Measurements from ENCODE around the gene SIL1.
A peak's percentile ranks its signal among the peaks of the same experiment; 100 is the strongest.

The SIL1 gene

GRCh38 chr5:139228201-139228803 is 30.1 kb upstream of the SIL1 start:
- Histone ChIP-seq H3K79me1 (replicated peaks; ENCODE audit: low read length, poor library complexity, severe bottlenecking) (no peaks in the 10 kb centered on the region), H3K27me3 (ENCODE audit: control insufficient read depth in 1 of 2, insufficient read depth in 1 of 2, low read length in 2 of 2) (no peaks in the 10 kb centered on the region), H2BK15ac (ENCODE audit: low read depth, poor library complexity, severe bottlenecking) (no peak overlapping the region), H3K23ac (ENCODE audit: low read length in 2 of 2) (no peak overlapping the region), H3K18ac (ENCODE audit: low read depth in 1 of 2, low read length in 2 of 2) (no peak overlapping the region), H3K9ac (ENCODE audit: low read length) (no peak overlapping the region), H4K91ac (ENCODE audit: low read length) (no peak overlapping the region), H3K4me2 (ENCODE audit: low read length, poor library complexity, severe bottlenecking) (no peak overlapping the region), H2BK12ac (ENCODE audit: low read length in 2 of 2) (no peak overlapping the region), H3K4ac (ENCODE audit: low read depth in 1 of 2, low read length in 2 of 2) (no peak overlapping the region), H2BK120ac (ENCODE audit: low read depth, low read length) (no peak overlapping the region), H3K14ac (ENCODE audit: low read length in 2 of 2) (no peak overlapping the region), H2AK5ac (ENCODE audit: low read length, severe bottlenecking) (no peak overlapping the region), H3K27ac (ENCODE audit: low read length, poor library complexity, severe bottlenecking) (no peak overlapping the region), H4K8ac (ENCODE audit: low read length) (no peak overlapping the region), H2AFZ (ENCODE audit: low read depth, low read length) (peak overlapping the region; percentile 1), H3K4me1 (ENCODE audit: control insufficient read depth, insufficient read depth, low read depth, low read length) (no peaks in the 10 kb centered on the region), H3K36me3 (ENCODE audit: control insufficient read depth in 1 of 2, insufficient read depth in 2 of 2, low read depth in 1 of 2, low read length in 2 of 2) (no peaks in the 10 kb centered on the region), H2BK5ac (ENCODE audit: low read depth, low read length, poor library complexity, severe bottlenecking) (no peak overlapping the region), H3K4me3 (ENCODE audit: insufficient read depth in 1 of 2, low read depth in 1 of 2, low read length in 2 of 2) (no peak overlapping the region), H3K9me3 (ENCODE audit: control insufficient read depth, low read length) (no peaks in the 10 kb centered on the region)
- DNase-seq = no peak
- WGBS = 65% methylated on average over 1 of the region's 1 CpG

GRCh38 chr5:139226131-139226530 is 28.0 kb upstream of the SIL1 start:
- H3K27ac ChIP-seq (ENCODE audit: low read length, poor library complexity, severe bottlenecking) = no peak overlapping the region

GRCh38 chr5:139223481-139223880 is 25.3 kb upstream of the SIL1 start:
- Histone ChIP-seq H2BK120ac (ENCODE audit: low read depth, low read length) (no peak overlapping the region), H3K23ac (ENCODE audit: low read length in 2 of 2) (no peak overlapping the region), H2BK12ac (ENCODE audit: low read length in 2 of 2) (no peak overlapping the region), H4K8ac (ENCODE audit: low read length) (no peak overlapping the region), H3K4ac (ENCODE audit: low read depth in 1 of 2, low read length in 2 of 2) (no peak overlapping the region), H3K4me1 (ENCODE audit: control insufficient read depth, insufficient read depth, low read depth, low read length) (no peaks in the 10 kb centered on the region), H2AFZ (ENCODE audit: low read depth, low read length) (no peak overlapping the region), H3K79me1 (replicated peaks; ENCODE audit: low read length, poor library complexity, severe bottlenecking) (no peaks in the 10 kb centered on the region), H3K18ac (ENCODE audit: low read depth in 1 of 2, low read length in 2 of 2) (no peak overlapping the region), H3K27ac (ENCODE audit: low read length, poor library complexity, severe bottlenecking) (no peak overlapping the region), H3K9me3 (ENCODE audit: control insufficient read depth, low read length) (no peaks in the 10 kb centered on the region), H3K36me3 (ENCODE audit: control insufficient read depth in 1 of 2, insufficient read depth in 2 of 2, low read depth in 1 of 2, low read length in 2 of 2) (no peaks in the 10 kb centered on the region), H4K91ac (ENCODE audit: low read length) (no peak overlapping the region), H2AK5ac (ENCODE audit: low read length, severe bottlenecking) (no peak overlapping the region), H3K4me2 (ENCODE audit: low read length, poor library complexity, severe bottlenecking) (no peak overlapping the region), H3K4me3 (ENCODE audit: insufficient read depth in 1 of 2, low read depth in 1 of 2, low read length in 2 of 2) (no peak overlapping the region), H3K14ac (ENCODE audit: low read length in 2 of 2) (no peak overlapping the region), H2BK5ac (ENCODE audit: low read depth, low read length, poor library complexity, severe bottlenecking) (no peak overlapping the region), H2BK15ac (ENCODE audit: low read depth, poor library complexity, severe bottlenecking) (no peak overlapping the region), H3K9ac (ENCODE audit: low read length) (no peak overlapping the region), H3K27me3 (ENCODE audit: control insufficient read depth in 1 of 2, insufficient read depth in 1 of 2, low read length in 2 of 2) (no peaks in the 10 kb centered on the region)
- WGBS = 96% methylated on average over 2 of the region's 3 CpGs
- DNase-seq = no peak

More at GRCh38 chr5:139226131-139226530, 28.0 kb upstream of the SIL1 start:
- Histone ChIP-seq H3K4me3 (ENCODE audit: insufficient read depth in 1 of 2, low read depth in 1 of 2, low read length in 2 of 2) (no peak overlapping the region), H2AK5ac (ENCODE audit: low read length, severe bottlenecking) (no peak overlapping the region), H2BK15ac (ENCODE audit: low read depth, poor library complexity, severe bottlenecking) (no peak overlapping the region), H3K36me3 (ENCODE audit: control insufficient read depth in 1 of 2, insufficient read depth in 2 of 2, low read depth in 1 of 2, low read length in 2 of 2) (no peaks in the 10 kb centered on the region), H2BK5ac (ENCODE audit: low read depth, low read length, poor library complexity, severe bottlenecking) (no peak overlapping the region), H4K8ac (ENCODE audit: low read length) (no peak overlapping the region), H2BK120ac (ENCODE audit: low read depth, low read length) (no peak overlapping the region), H3K9me3 (ENCODE audit: control insufficient read depth, low read length) (no peaks in the 10 kb centered on the region), H3K79me1 (replicated peaks; ENCODE audit: low read length, poor library complexity, severe bottlenecking) (no peaks in the 10 kb centered on the region), H3K9ac (ENCODE audit: low read length) (no peak overlapping the region), H3K18ac (ENCODE audit: low read depth in 1 of 2, low read length in 2 of 2) (no peak overlapping the region), H2BK12ac (ENCODE audit: low read length in 2 of 2) (no peak overlapping the region), H3K4ac (ENCODE audit: low read depth in 1 of 2, low read length in 2 of 2) (no peak overlapping the region), H3K14ac (ENCODE audit: low read length in 2 of 2) (no peak overlapping the region), H4K91ac (ENCODE audit: low read length) (no peak overlapping the region), H3K4me1 (ENCODE audit: control insufficient read depth, insufficient read depth, low read depth, low read length) (no peaks in the 10 kb centered on the region), H3K23ac (ENCODE audit: low read length in 2 of 2) (no peak overlapping the region), H3K27me3 (ENCODE audit: control insufficient read depth in 1 of 2, insufficient read depth in 1 of 2, low read length in 2 of 2) (no peaks in the 10 kb centered on the region), H2AFZ (ENCODE audit: low read depth, low read length) (no peak overlapping the region), H3K4me2 (ENCODE audit: low read length, poor library complexity, severe bottlenecking) (no peak overlapping the region)
- no peak for DNase-seq
- 100% methylated on average over 2 of the region's 2 CpGs for WGBS

GRCh38 chr5:139222346-139222745 is 24.2 kb upstream of the SIL1 start:
- Histone ChIP-seq H2AFZ (ENCODE audit: low read depth, low read length) (no peak overlapping the region), H3K4me2 (ENCODE audit: low read length, poor library complexity, severe bottlenecking) (no peak overlapping the region), H3K14ac (ENCODE audit: low read length in 2 of 2) (no peak overlapping the region), H3K79me1 (replicated peaks; ENCODE audit: low read length, poor library complexity, severe bottlenecking) (no peaks in the 10 kb centered on the region), H3K4me3 (ENCODE audit: insufficient read depth in 1 of 2, low read depth in 1 of 2, low read length in 2 of 2) (no peak overlapping the region), H3K9ac (ENCODE audit: low read length) (no peak overlapping the region), H4K91ac (ENCODE audit: low read length) (no peak overlapping the region), H3K27me3 (ENCODE audit: control insufficient read depth in 1 of 2, insufficient read depth in 1 of 2, low read length in 2 of 2) (no peaks in the 10 kb centered on the region), H3K36me3 (ENCODE audit: control insufficient read depth in 1 of 2, insufficient read depth in 2 of 2, low read depth in 1 of 2, low read length in 2 of 2) (no peaks in the 10 kb centered on the region), H3K23ac (ENCODE audit: low read length in 2 of 2) (no peak overlapping the region), H3K4ac (ENCODE audit: low read depth in 1 of 2, low read length in 2 of 2) (no peak overlapping the region), H3K18ac (ENCODE audit: low read depth in 1 of 2, low read length in 2 of 2) (no peak overlapping the region), H3K9me3 (ENCODE audit: control insufficient read depth, low read length) (no peaks in the 10 kb centered on the region), H2AK5ac (ENCODE audit: low read length, severe bottlenecking) (no peak overlapping the region), H2BK12ac (ENCODE audit: low read length in 2 of 2) (no peak overlapping the region), H2BK120ac (ENCODE audit: low read depth, low read length) (no peak overlapping the region), H2BK5ac (ENCODE audit: low read depth, low read length, poor library complexity, severe bottlenecking) (no peak overlapping the region), H2BK15ac (ENCODE audit: low read depth, poor library complexity, severe bottlenecking) (no peak overlapping the region), H3K4me1 (ENCODE audit: control insufficient read depth, insufficient read depth, low read depth, low read length) (no peaks in the 10 kb centered on the region), H4K8ac (ENCODE audit: low read length) (no peak overlapping the region), H3K27ac (ENCODE audit: low read length, poor library complexity, severe bottlenecking) (no peak overlapping the region)
- 86% methylated on average over 2 of the region's 3 CpGs for WGBS
- no peak for DNase-seq

All from mesenchymal stem cell (in vitro differentiated cells and primary cell).